ENCODE measurements around the gene DNAAF9.

DNA sequence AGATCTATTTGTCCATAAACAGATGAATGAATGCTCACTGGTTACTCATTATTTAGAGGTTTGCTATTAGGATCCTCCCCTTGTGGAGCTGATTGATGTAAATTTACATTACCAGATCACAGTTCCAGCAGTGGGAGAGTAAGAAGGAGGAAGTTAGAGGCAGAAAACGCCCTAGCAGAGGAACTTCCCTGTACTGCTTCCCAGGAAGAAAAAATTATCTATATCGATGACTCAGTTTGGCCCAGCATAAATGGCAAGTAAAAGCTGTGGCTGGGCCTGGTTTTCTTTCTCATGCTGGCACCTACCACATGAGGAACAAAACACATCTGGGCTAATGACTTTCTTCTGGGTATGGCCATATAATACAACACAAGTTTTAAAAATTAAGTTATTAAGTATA, 35.7 kb downstream of the DNAAF9 start:
- TF ChIP-seq, protein P1, sequence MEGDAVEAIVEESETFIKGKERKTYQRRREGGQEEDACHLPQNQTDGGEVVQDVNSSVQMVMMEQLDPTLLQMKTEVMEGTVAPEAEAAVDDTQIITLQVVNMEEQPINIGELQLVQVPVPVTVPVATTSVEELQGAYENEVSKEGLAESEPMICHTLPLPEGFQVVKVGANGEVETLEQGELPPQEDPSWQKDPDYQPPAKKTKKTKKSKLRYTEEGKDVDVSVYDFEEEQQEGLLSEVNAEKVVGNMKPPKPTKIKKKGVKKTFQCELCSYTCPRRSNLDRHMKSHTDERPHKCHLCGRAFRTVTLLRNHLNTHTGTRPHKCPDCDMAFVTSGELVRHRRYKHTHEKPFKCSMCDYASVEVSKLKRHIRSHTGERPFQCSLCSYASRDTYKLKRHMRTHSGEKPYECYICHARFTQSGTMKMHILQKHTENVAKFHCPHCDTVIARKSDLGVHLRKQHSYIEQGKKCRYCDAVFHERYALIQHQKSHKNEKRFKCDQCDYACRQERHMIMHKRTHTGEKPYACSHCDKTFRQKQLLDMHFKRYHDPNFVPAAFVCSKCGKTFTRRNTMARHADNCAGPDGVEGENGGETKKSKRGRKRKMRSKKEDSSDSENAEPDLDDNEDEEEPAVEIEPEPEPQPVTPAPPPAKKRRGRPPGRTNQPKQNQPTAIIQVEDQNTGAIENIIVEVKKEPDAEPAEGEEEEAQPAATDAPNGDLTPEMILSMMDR (conservative IDR thresholded peaks at IDR 0.05; ENCODE audit: low read depth, low read length): no peak
- TF ChIP-seq EZH2 (IDR thresholded peaks at IDR 0.05; ENCODE audit: low read length, unreplicated experiment): no peak

Measured in PC-3 (cell line).